Stimulated activated CD8-positive, alpha-beta memory T cell treated with anti-CD3 and anti-CD28 coated beads, Interleukin-2, amount 100 ng/mL, for 1 hour (primary cell): ENCODE data around the gene ACTA2.
"Not testable (repeated sequence)": the region's sequence is repeated elsewhere in the genome, so short reads cannot be mapped to it uniquely, and the experiment has no call there.

Experiments
- DNase-seq, 2 donors: peaks; one replicate each; pipeline ENCODE4 v3.0.0-alpha.2; 2020; ENCODE audit warnings: low read depth in 2 of 2

ACTA2 gene

GRCh38 chr10:88949912-88950837 lies 2.4 kb downstream of the ACTA2 start:
- no peak for DNase-seq

- DNase-seq = no peak
Measured at GRCh38 chr10:88949051-88949450, 3.5 kb downstream of the ACTA2 start.

GRCh38 chr10:88946965-88947590 lies 5.5 kb downstream of the ACTA2 start:
- no peak for DNase-seq

DNA sequence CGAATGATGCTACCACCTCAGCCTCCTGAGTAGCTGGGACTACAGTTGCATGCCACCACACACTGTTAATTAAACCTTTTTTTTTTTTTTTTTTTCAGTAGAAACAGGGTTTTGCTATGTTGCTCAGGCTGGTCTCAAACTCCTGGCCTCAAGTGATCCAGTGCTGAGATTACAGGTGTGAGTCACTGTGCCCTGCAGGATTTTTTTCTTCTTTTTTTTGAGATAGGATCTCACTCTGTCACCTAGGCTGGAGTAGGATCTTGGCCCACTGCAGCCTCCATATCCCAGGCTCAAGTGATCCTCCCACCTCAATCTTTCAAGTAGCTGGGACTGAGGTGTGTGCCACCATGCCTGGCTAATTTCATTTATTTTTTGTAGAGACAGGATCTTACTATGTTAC lies 6.4 kb downstream of the ACTA2 start:
- no peak for DNase-seq

DNA sequence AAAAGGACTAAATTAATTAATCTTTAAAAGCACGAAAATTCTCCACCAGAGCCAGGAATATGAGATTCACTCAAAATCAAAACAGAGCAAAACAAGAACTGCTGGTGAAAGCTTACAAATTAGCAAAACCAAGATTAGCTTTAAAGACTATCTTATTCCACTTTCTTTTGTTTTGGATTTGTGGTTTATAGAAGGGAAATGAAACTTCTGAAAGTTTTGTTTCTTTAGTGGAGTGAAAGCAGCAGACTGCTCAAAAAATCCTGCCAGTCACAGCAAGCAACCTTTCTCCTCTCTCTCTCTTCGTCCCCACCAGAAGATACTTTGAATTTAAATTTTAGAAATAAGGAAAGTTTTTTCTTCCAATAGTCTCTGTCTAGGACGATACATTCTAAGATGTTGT lies 7.8 kb downstream of the ACTA2 start:
- DNase-seq = no peak

GRCh38 chr10:88943778-88944177 lies 8.8 kb downstream of the ACTA2 start:
- DNase-seq = no peak

- DNase-seq = no peak
Measured at GRCh38 chr10:88941026-88941425, 11.5 kb downstream of the ACTA2 start.

DNA sequence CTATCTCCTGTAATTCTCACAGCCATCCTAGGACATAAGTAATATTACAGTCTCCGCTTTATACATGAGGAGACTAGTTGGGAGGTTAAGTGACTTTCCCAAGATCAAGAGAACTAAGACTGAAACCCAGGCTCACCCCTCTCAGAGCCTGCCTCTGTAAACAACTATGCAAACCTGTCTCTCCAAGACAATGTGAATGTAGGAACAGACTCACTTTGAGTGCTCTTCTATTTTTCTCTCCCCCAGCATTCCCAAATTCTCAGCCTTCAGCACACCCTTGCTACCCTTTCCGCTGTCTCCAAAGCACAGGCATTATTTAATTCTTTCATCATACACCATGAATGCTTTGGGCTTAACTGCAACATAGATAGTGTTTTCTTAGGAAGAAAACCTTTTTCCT lies 13.6 kb downstream of the ACTA2 start:
- no peak for DNase-seq

DNA sequence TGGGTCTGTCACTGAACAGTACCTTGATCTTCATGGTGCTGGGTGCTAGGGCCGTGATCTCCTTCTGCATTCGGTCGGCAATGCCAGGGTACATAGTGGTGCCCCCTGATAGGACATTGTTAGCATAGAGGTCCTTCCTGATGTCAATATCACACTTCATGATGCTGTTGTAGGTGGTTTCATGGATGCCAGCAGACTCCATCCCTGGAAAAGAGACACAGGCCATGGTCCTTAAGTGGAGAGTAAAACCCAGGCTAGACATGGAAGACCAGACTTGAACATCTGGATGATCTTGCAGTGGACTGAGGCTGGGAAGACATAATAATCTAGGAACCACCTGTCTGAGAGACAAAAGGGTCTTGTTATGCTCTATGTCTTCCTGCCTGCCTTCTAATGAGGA lies 14.5 kb downstream of the ACTA2 start:
- no peak for DNase-seq

DNA sequence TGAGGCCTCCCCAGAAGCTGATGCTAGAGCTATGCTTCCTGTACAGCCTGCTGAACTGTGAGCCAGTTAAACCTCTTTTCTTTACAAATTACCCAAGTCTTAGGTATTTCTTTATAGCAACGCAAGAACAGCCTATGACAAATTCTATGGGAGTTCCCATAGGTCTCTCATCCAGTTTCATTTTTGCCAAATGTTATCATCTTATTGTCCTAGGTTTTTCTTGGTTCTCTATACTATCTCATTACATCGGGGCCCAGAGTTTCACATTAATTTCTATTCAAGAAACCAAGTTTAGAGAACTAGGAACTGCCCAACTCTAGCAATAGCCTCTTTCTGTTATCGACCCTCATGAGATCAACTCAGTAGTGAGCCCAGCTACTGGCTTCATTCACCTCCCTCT lies 15.9 kb downstream of the ACTA2 start:
- DNase-seq = no peak

DNA sequence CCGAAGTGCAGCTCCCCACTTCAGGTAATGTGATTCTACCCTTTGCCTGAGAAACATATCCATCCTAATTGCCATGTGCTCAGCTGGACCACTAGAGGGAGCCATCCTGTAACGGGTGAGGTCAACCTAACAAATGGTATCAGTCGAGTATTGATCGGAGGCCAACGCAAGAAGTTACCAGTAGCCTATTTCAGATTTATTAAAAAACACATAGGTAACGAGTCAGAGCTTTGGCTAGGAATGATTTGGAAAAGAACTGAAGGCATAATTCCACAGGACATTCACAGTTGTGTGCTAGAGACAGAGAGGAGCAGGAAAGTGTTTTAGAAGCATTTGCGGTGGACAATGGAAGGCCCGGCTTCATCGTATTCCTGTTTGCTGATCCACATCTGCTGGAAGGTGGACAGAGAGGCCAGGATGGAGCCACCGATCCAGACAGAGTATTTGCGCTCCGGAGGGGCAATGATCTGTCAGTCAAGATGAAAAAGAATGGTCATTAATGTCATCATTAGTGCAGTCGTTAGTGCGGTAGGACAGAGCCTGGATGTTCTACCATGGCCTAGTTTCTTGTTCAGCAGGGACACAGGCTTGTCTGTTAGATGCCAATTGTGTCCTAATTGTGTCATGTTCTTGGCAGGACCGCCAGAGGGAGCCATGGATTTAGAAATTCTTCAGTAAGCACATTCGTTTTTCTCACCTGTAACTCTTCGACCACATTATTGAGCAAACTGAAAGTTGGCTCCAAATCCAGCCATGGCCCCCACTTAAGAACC lies 17.5 kb downstream of the ACTA2 start:
- peak; percentile 30 to 38 for DNase-seq

DNA sequence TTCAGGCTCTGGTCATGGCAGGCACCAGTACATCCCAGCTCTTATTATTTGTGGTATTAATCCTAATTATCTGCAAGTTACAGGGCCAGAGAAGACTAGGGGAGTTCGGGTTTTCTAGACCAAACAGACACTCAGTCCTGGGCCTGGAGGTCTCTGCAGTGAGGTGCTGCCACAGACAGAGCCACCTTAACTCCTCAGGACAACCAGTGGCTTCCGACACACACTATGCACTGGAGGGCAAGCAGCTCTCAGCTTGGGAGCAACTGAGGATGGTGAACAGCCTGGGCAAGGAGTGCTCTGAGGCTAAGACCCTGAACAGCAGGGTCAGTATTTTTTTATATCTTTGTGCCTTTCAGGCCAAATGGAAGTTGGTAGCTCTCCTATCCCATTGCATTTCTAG lies 19.0 kb downstream of the ACTA2 start:
- no peak for DNase-seq

DNA sequence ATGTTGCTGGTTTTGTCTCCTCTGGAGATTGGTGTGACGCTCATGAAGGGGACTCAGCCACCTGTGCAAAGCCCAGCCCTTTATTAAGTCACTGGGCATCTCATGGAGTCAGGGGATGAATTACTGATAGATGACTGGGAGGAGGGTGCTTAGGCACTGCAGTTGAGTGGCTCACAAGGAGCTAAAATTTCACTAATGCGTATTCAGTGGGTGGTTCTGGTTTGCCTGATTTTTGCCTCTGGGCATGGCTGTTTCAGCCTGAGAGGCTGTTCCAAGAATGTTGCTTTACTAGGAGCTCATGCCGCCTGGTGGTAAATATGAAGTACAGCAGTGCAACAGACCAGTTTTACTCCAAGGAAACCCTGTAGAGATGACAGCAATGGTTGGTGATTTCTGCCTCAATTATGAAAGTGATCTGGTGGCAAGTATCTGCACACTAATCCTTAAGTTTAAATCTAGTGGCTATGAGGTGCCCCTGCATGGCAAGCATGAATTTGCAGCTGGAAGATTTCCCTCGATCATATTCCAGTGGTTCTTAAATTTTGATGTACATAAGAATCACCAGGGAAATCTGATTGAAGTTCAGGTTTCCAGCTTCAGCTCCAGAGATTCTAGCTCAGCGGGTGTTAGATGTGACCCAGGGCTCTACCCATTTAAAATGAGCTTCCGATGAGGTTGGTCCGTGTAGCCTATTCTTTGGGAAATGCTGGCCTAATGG lies 19.9 kb downstream of the ACTA2 start:
- DNase-seq = peak in 1 of 2 donors; percentile 9

DNA sequence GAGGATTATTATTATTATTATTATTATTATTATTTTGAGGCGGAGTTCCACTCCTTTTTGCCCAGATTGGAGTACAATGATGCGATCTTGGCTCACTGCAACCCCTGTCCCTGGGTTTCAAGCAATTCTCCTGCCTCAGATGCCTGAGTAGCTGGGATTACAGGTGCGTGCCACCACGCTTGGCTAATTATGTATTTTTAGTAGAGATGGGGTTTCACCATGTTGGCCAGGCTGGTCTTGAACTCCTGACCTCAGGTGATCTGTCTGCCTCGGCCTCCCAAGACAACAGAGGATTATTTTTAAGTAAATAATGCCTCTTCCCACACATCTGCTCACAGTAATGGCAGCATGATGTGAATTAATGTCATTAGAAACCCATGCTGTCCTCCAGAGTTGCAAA lies 20.5 kb downstream of the ACTA2 start:
- not testable (repeated sequence) for DNase-seq

GRCh38 chr10:88931548-88931947 lies 21.0 kb downstream of the ACTA2 start:
- DNase-seq = no peak

DNA sequence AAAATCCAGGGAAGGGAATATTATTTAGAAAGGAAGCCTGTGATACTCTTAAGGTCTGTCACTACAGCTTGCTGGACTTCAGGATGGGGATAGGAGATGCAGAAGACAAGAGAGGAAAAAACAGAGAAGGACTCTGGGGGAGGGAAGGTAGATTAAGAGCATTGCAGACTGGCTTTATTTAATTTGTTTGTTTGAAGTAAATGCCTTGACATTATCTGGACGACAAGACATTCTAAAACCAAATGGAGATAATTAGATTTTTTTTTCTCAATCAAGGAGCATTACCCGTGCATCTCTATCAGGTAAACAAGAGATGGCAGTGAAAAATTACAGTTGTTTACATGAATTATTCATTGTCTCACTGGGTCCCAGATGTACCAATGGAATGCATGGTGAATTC lies 24.3 kb downstream of the ACTA2 start:
- no peak for DNase-seq

DNA sequence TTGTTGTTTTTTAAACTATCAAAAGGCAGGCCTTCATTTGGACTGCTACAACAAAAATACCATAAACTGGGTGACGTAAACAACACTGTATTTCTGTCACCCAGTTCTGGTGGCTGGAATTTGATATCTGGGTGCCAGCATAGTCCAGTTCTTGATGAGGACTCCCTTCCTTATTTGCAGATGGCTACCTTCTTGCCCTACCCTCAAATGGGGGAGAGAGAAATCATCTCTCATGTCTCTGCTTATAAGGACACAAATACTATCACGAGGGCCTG lies 25.2 kb downstream of the ACTA2 start:
- DNase-seq = no peak

DNA sequence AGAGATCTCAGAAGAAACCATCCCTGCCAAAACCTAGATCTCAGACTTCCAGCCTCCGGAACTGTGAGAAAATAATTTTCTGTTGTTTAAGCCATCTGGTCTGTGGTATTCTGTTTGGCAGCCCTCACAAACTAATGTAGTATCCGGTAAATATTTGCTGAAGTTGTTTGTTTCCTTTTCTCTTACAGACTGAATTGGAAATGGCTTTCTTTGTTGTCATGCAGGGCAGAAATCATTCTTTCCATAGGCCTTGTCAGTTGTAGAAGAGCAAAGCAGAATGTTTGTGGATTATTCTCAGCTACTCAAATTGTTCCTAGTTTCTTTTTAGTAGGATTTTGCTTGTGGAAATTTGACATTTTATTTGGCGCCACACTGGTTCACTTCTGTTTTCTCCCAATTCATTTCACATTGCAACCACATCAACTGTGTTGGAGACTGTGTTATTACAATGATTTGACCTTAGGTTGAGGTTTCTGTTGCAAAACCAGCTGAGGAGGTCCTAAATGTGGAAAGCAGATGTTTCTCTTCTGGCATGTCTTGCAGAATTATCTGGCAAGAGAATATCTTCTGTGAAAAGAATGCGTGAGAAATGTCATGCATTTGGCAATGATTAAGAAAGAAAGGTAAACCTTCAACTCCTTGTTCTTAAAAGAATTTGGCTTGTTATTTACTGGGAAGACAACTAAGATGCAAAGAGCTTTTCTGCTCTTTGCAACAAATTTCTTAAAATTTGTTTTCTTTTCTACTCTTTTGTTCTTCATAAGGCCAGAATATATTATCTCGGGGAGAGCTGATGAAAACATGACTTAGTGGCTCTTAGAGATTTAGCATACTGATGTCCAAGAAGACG lies 25.8 kb downstream of the ACTA2 start:
- DNase-seq = no peak

DNA sequence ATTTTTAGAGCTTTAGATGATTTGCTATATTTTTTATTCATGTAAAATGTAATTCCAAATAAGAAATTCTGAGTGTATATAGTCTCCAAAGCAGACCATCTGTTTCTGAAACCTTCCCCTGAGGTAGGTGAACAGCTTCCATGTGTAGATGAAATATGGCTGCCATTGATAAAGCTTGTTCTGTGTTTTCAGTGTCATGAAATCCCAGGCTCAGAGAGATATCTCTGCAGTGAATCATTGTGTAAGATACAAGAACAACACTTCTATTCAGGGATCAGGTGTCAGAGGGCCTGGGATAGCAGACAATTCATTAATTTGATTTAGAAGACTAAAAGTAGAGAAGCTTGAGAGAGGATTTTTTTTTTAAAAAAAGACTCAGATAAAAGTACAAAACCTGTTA lies 29.1 kb downstream of the ACTA2 start:
- DNase-seq = no peak

- DNase-seq = no peak
Measured at GRCh38 chr10:88922041-88922440, 30.5 kb downstream of the ACTA2 start.

DNA sequence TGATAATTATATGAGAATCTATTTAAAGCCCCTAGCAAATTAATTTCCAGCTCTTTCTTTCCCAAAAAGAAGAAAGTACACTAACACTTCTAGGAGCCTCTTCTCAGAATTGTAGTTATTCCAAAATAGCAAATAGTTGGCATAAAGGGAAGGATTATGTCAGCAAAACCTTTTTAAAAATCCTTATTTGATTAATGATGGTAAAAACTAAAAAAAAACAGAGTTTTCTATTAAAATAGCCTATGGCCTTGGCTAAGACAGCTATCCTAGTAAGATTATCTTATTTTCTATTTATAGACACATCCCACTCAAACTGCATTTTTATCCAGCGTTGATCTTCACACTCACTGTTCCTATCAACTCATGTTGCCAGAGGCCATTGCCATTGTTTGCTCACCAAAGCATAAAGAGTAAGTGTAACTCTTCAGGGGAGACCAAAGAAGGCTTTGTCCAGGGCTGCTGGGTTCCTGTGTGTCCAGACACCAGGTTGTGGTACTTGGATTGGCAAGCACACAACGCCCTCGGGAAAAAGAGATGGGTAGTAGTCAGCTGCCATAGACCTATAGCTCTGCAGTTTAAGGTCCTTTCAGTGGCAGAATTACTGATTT lies 31.5 kb downstream of the ACTA2 start:
- no peak for DNase-seq
